DND-41 (cell line): ENCODE data around the gene TEX26.

Source experiments
- EZH2 ChIP-seq: IDR thresholded peaks from 3 replicates; pipeline ENCODE4 v1.6.1; 2012; ENCODE audit warnings: borderline replicate concordance, low read depth, mild to moderate bottlenecking, moderate library complexity, low read length, inconsistent platforms; ENCODE audit not compliant: severe bottlenecking
- TF ChIP-seq, protein P1 (sequence below): IDR thresholded peaks from 2 replicates; pipeline ENCODE4 v1.5.1; 2012; ENCODE audit warnings: borderline replicate concordance, low read length, moderate library complexity, mild to moderate bottlenecking; ENCODE audit not compliant: poor library complexity, severe bottlenecking; ENCODE audit errors: extremely low read depth

DNA sequence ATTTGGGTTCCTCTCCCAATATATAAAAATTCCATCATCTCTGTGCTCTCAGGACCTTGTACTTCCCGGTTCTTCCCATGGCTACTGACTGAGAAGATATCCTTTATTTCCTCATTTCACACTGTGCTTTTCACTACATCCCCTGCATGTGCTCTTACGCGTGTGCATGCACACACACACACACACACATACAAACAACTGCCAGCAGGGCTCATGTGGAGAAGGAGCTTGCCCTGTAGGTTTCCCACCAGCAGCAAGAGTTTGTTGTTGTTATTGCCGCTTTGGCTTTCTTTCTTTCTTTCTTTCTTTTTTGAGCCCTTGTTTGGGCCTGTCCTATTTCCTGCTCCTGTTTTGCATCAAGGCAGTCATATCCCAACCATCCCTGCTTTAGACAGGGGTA is 43.6 kb downstream of the TEX26 start:
- TF ChIP-seq, protein P1, sequence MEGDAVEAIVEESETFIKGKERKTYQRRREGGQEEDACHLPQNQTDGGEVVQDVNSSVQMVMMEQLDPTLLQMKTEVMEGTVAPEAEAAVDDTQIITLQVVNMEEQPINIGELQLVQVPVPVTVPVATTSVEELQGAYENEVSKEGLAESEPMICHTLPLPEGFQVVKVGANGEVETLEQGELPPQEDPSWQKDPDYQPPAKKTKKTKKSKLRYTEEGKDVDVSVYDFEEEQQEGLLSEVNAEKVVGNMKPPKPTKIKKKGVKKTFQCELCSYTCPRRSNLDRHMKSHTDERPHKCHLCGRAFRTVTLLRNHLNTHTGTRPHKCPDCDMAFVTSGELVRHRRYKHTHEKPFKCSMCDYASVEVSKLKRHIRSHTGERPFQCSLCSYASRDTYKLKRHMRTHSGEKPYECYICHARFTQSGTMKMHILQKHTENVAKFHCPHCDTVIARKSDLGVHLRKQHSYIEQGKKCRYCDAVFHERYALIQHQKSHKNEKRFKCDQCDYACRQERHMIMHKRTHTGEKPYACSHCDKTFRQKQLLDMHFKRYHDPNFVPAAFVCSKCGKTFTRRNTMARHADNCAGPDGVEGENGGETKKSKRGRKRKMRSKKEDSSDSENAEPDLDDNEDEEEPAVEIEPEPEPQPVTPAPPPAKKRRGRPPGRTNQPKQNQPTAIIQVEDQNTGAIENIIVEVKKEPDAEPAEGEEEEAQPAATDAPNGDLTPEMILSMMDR = no peak
- no peak for TF ChIP-seq EZH2
